Body of pancreas (tissue), 4 donors: ENCODE data around the gene ROPN1B. TPM values are rescaled to one million over a fixed set of nuclear protein-coding genes. Genes with fewer than 3 reads are reported as not detected.
"Not testable (repeated sequence)": the region's sequence is repeated elsewhere in the genome, so short reads cannot be mapped to it uniquely, and the experiment has no call there.

Experiments used
- ATAC-seq: fragments of 150-250 bp; one replicate; pipeline ENCODE4 v1.9.1; 2016
- DNase-seq, 4 donors: peaks; one replicate each; pipeline ENCODE4 v3.0.0-alpha.2; 2019
- H3K27ac ChIP-seq, 4 donors: fragments of 200-600 bp; sonication (generic); 1 replicate in 3 of 4; 2 replicates in 1 of 4; pipeline versions ENCODE4 v1.5.1 to v1.6.1; 2016 to 2019; ENCODE audit warnings: mild to moderate bottlenecking in 1 of 4, mixed read lengths in 1 of 4, moderate library complexity in 1 of 4
- H3K27me3 ChIP-seq, 2 donors: fragments of 200-600 bp; sonication (generic); one replicate each; pipeline ENCODE4 v1.6.0; 2016; ENCODE audit warnings: mild to moderate bottlenecking in 1 of 2
- H3K36me3 ChIP-seq, 2 donors: fragments of 200-600 bp; sonication (generic); replicated peaks in 1 of 2; 2 replicates each; pipeline ENCODE4 v1.5.1; 2016; ENCODE audit warnings: low read depth in 2 of 2; ENCODE audit not compliant: insufficient read depth in 1 of 2
- H3K4me1 ChIP-seq: fragments of 200-600 bp; sonication (generic); one replicate; pipeline ENCODE4 v1.6.0; 2016
- H3K4me3 ChIP-seq, 2 donors: fragments of 200-600 bp; sonication (generic); 1 replicate in 1 of 2; 2 replicates in 1 of 2; pipeline ENCODE4 v1.5.1; 2016 to 2019
- H3K9me3 ChIP-seq, 3 donors: fragments of 200-600 bp; sonication (generic); 1 replicate in 2 of 3; 2 replicates in 1 of 3; pipeline ENCODE4 v1.5.1; 2016
- CTCF ChIP-seq, 7 experiments: fragments of 450-650 bp in 4 of 7; fragments of 200-600 bp in 3 of 7; sonication (generic) in 3 of 7; IDR thresholded peaks; one replicate each; pipeline ENCODE4 v1.5.1; 2016 to 2019; ENCODE audit warnings: antibody characterized with exemption in 7 of 7
- WGBS, 2 donors: methylation state at CpG; one replicate each; pipeline ENCODE4 v1.1.5; 2017; 5-methylcytosine and 5-hydroxymethylcytosine counted together
- intact Hi-C: fragments of 100-400 bp; cut with DNase I; formaldehyde crosslinking; loops from one replicate; pipeline ENCODE4 v1.15.1; 2023
- total RNA-seq, 2 donors: library from RNA; depleted of rRNA; stranded (reverse); fragments of >200 nt; gene quantifications; one replicate each; pipeline ENCODE4 v1.1.0, GENCODE V29; 2016

The ROPN1B gene
- total RNA-seq, 2 donors from 2014 or later, result 0.52 TPM; not detected in 1

DNA sequence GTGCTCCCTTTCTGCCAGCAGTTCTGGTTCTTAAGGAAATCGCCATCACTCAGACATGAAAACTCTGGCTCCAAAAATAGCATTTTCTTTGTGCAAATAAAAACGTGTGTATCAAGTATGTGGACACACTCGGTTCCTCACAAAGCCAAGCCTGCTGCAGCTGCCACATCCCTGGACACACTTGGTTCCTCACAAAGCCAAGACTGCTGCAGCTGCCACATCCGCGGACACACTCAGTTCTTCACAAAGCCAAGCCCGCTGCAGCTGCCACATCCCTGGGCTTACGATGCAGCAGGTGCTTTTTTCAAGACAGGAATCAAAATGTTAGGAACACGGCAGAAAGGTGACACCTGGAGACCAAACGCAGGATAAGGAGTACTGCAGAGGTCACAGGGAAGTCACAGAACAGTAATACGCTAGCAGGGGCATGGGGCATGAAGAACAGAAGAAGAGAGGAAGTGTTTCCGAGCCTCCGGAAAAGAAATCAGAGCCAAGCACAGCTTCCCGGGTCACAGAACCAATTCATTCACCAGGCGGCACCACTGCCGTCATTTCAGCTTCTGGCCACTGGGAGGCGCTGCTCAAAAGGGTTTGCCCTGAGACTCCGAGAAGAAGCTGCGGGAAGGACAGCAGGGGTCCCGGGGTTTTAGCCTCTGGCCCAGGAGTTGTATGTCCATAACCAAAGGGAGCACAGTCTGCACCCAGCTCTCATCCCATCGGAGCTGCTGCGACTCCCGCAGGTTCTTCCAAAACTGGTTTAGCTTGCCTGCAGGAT, 40.0 kb upstream of the ROPN1B start:
- H3K36me3 ChIP-seq, H3K9me3 ChIP-seq, H3K27me3 ChIP-seq, H3K27ac ChIP-seq, H3K4me1 ChIP-seq, intact Hi-C loops, H3K4me3 ChIP-seq, ATAC-seq: not testable (repeated sequence)
- 18 to 33% methylated on average over 13 to 22 of the region's 22 CpGs for WGBS, 2 donors
- peak; percentile 27 to 74 (median 63) for TF ChIP-seq CTCF (IDR thresholded peaks at IDR 0.05)
- DNase-seq, result peak; percentile 51 to 75 (median 68)

- H3K4me1 ChIP-seq, ATAC-seq, H3K36me3 ChIP-seq, H3K27me3 ChIP-seq, H3K4me3 ChIP-seq, H3K9me3 ChIP-seq, DNase-seq, H3K27ac ChIP-seq: not testable (repeated sequence)
- 43 to 62% methylated on average over 5 of the region's 5 CpGs for WGBS, 2 donors
- intact Hi-C loops, result loop anchor here (10.0 kb wide), 1 partner anchor 165 kb away; no protein-coding TSS in a partner anchor
Observed at GRCh38 chr3:125929765-125930164, 39.2 kb upstream of the ROPN1B start.

DNA sequence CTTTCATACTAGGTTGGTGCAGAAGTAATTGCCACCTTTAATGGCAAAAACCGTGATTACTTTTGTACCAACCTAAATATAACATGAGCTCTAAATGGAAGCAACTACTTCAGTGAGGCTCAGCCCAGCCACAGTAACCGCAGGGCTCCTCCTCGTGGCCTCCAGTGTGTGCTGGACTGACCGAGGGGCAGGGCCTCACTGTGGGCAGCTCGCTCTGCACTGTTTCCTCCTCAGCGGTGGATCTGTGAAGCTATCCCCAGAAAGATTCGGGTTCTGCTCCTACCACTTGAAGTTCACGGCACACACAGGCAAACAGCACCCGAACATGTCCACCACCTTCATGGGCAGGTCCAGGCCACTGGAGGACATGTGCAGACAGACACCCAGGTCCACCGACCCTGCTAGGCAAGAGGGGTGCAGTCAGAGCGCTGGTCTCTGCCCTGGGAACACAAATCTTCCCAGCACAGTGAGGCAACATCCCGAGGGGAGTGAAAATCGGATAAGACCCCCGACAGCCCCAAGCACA, 37.6 kb upstream of the ROPN1B start:
- not testable (repeated sequence) for DNase-seq, H3K4me3 ChIP-seq, H3K36me3 ChIP-seq, H3K9me3 ChIP-seq, H3K27me3 ChIP-seq, H3K27ac ChIP-seq, ATAC-seq
- WGBS, 2 donors, result 78 to 80% methylated on average over 6 to 9 of the region's 14 CpGs
- peaks cover 24% of the 10 kb centered on the region for H3K4me1 ChIP-seq
- intact Hi-C loops, result loop anchor here (10.0 kb wide), 1 partner anchor 167 kb away; no protein-coding TSS in a partner anchor

DNA sequence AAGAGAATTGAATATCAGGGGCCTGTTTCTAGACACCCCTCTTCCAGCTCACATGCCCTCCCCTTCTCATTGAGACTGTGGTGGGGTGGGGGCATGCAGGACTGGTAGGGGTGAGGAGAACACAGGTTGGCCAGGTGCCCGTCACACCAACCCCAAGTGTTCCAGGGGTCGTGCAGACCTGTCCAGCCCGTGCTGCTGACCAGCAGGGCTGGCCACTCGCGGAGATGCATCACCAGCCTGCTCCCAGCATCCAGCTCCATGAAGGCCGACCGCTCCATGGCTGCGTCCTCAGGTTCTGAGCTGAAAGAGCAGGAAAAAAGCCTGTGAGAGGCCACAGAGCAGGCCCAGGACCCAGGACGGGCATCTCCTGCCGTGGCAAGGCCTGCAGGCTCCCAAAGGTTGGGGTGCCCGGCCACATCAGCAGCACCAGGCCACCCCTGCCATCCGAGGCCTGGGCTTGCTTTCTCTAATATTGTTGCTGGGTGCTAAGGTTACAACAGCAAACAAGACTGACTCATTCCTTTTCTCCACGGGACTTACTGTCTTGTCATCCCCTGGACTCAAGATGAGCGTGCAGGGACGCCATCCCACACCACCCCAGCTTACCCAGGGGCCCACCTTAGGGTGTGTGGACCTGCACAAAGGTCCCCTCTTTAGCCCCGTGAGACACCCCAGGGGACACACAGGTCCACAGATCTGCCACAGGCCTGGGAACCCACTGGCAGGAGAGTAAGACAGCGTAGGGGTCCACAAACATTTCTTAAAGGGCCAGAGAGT, 35.4 kb upstream of the ROPN1B start:
- not testable (repeated sequence) for H3K36me3 ChIP-seq, H3K27me3 ChIP-seq, ATAC-seq, H3K4me3 ChIP-seq, H3K9me3 ChIP-seq, H3K27ac ChIP-seq, DNase-seq
- intact Hi-C loops, result loop anchor here (10.0 kb wide), 1 partner anchor 169 kb away; no protein-coding TSS in a partner anchor
- peaks cover 25% of the 10 kb centered on the region for H3K4me1 ChIP-seq
- WGBS, 2 donors, result 83 to 98% methylated on average over 5 to 6 of the region's 17 CpGs

DNA sequence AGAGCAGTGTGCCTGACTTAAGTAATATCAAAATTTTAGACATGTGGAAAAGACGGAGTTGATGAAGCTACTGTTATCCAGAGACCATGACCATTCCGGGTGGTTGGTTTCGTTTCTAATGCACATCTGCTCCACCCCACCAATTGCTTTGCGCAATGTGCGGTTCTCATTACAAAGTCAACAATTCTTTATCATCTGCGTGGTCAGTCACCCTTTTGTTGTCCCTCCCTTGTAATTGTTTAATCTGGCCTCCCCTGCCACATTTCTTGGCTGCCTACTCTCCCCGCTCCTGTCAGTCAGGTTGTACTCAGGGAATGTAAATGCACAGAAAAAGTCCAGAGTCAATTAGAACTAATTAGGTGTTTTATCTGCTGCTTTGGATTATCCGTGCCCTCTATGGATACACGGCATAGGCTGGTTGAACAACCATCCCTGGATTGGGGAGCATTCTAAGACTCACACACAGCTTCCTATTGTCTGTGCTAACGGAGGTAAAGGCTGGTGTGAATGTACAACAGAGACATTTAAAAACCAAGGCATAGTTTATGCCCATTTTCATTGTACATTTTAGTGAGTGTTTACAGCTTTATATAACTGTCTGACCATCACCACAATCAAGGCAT, 33.6 kb upstream of the ROPN1B start:
- H3K4me3 ChIP-seq, result not testable (repeated sequence)
- H3K27ac ChIP-seq, result peak overlapping the region in 2 of 4 donors; percentile 35 to 38
- intact Hi-C loops, result loop anchor here (10.0 kb wide), 1 partner anchor 171 kb away; no protein-coding TSS in a partner anchor

GRCh38 chr3:125936210-125936815, 32.7 kb upstream of the ROPN1B start:
- not testable (repeated sequence) for H3K27ac ChIP-seq, H3K36me3 ChIP-seq, H3K27me3 ChIP-seq, H3K4me3 ChIP-seq, H3K9me3 ChIP-seq
- peak in 1 of 4 donors; percentile 34 for DNase-seq
- WGBS, 2 donors, result 74 to 80% methylated on average over 10 to 13 of the region's 13 CpGs
- H3K4me1 ChIP-seq, result peaks cover 18% of the 10 kb centered on the region
- ATAC-seq, result peak; percentile 82
- peak in 6 of 7 experiments; percentile 21 to 53 (median 45) for TF ChIP-seq CTCF (IDR thresholded peaks at IDR 0.05)
- intact Hi-C loops, result loop anchor here (10.0 kb wide), 1 partner anchor 172 kb away; no protein-coding TSS in a partner anchor

More for the DNA sequence above, 33.6 kb upstream of the ROPN1B start:
- WGBS, 2 donors, result 14 to 18% methylated on average over 10 of the region's 10 CpGs
- not testable (repeated sequence) for H3K9me3 ChIP-seq, H3K36me3 ChIP-seq, H3K27me3 ChIP-seq
- DNase-seq, result peak; percentile 56 to 77 (median 63)
- peak; percentile 97 for ATAC-seq
- H3K4me1 ChIP-seq, result peaks cover 18% of the 10 kb centered on the region

DNA sequence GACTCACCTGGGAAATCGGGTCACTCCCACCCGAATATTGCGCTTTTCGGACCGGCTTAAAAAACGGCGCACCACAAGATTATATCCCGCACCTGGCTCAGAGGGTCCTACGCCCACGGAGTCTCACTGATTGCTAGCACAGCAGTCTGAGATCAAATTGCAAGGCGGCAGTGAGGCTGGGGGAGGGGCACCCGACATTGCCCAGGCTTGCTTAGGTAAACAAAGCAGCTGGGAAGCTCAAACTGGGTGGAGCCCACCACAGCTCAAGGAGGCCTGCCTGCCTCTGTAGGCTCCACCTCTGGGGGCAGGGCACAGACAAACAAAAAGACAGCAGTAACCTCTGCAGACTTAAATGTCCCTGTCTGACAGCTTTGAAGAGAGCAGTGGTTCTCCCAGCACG, 32.1 kb upstream of the ROPN1B start:
- not testable (repeated sequence) for H3K27me3 ChIP-seq, H3K9me3 ChIP-seq, DNase-seq, ATAC-seq, H3K36me3 ChIP-seq, H3K27ac ChIP-seq, H3K4me3 ChIP-seq
- intact Hi-C loops, result loop anchor here (10.0 kb wide), 1 partner anchor 172 kb away; no protein-coding TSS in a partner anchor
- WGBS, 2 donors, result 55 to 58% methylated on average over 9 to 12 of the region's 13 CpGs
- H3K4me1 ChIP-seq, result peaks cover 18% of the 10 kb centered on the region

DNA sequence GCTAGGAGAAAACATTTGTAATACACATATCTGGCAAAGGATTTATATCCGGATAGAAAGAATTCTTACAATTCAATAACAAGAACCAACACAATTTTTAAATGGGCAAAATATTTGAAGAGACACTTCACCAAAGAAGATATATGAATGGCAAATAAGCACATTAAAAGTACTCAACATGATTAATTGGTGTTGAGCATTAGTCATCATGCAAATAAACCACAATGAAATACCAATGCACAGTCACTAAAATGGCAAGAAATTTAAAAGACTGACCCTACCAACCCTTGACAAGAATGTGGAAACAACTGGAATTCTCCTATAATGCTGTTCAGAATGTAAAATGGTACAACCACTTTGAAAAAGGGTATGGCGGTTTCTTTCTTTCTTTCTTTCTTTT, 21.2 kb upstream of the ROPN1B start:
- not testable (repeated sequence) for H3K27me3 ChIP-seq

DNA sequence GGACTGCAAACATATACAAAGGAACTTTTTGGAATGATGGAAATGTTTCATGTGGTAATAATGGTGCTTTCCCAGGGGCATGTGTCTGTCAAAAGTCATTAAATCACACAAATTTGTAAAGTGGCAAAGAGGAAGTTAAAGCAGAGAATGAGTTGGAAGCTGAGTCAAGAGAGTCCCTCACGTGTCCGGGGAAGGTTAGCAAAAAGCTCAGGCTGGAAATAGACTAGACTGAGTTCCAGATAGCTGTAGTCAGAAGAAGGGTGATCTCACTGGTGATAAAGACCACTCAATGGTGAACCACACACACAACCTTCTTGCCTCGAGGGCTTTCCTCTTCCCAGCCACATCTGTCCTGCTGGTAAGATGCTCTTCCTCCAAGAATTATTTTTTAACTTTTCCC, 20.1 kb upstream of the ROPN1B start:
- H3K9me3 ChIP-seq, intact Hi-C loops, H3K27ac ChIP-seq, H3K4me1 ChIP-seq, H3K27me3 ChIP-seq, H3K4me3 ChIP-seq, ATAC-seq, DNase-seq, H3K36me3 ChIP-seq: not testable (repeated sequence)
- 67% methylated on average over 3 of the region's 3 CpGs for WGBS, 2 donors

More for the DNA sequence above, 21.2 kb upstream of the ROPN1B start:
- ATAC-seq, H3K4me3 ChIP-seq, H3K36me3 ChIP-seq, DNase-seq, intact Hi-C loops, H3K9me3 ChIP-seq, H3K4me1 ChIP-seq, H3K27ac ChIP-seq: not testable (repeated sequence)
- WGBS, 2 donors, result 73 to 83% methylated on average over 2 of the region's 2 CpGs
